WTC11 (cell line): ENCODE data around the gene ATG9B. TPM values are rescaled to one million over a fixed set of nuclear protein-coding genes. Genes with fewer than 3 reads are reported as not detected.
"Not testable (repeated sequence)": the region's sequence is repeated elsewhere in the genome, so short reads cannot be mapped to it uniquely, and the experiment has no call there.

Source experiments
- ATAC-seq: fragments of 200-7000 bp; cut with Tn5 transposase; 2 replicates; pipeline ENCODE4 v1.10.0; 2021; ENCODE audit warnings: mild to moderate bottlenecking, moderate library complexity
- CTCF ChIA-PET: fragments of 300-600 bp; sonication (Branson Sonifier 250); formaldehyde crosslinking; loops from one replicate; lab custom pipeline; 2021; ENCODE audit warnings: antibody characterized with exemption; lab: Charles Lee
- POLR2A ChIA-PET: fragments of 350-600 bp; sonication (Branson Sonifier 250); formaldehyde crosslinking; loops from one replicate; lab custom pipeline; 2021; ENCODE audit warnings: antibody characterized with exemption; lab: Charles Lee
- DNase-seq: peaks from one replicate; pipeline ENCODE4 v3.0.0; 2021; ENCODE audit warnings: low spot score
- H3K27ac Mint-ChIP-seq: 2 replicates; pipeline ENCODE4 v1.8.0; 2021; ENCODE audit warnings: mixed read lengths
- H3K27me3 Mint-ChIP-seq: 2 replicates; pipeline ENCODE4 v1.8.0; 2021; ENCODE audit warnings: low read depth, mild to moderate bottlenecking, moderate library complexity, mixed read lengths
- H3K36me3 Mint-ChIP-seq: 2 replicates; pipeline ENCODE4 v1.8.0; 2021; ENCODE audit warnings: mixed read lengths
- H3K4me1 Mint-ChIP-seq: 2 replicates; pipeline ENCODE4 v1.8.0; 2022; ENCODE audit warnings: mixed read lengths
- H3K4me3 Mint-ChIP-seq: 2 replicates; pipeline ENCODE4 v1.8.0; 2021; ENCODE audit warnings: mild to moderate bottlenecking, moderate library complexity, mixed read lengths
- H3K9me3 Mint-ChIP-seq: 2 replicates; pipeline ENCODE4 v1.8.0; 2021; ENCODE audit warnings: mixed read lengths
- E2F5 ChIP-seq: sonication (generic); formaldehyde crosslinking; IDR thresholded peaks from 2 replicates; pipeline ENCODE4 v1.8.1; 2022; ENCODE audit warnings: mild to moderate bottlenecking, moderate library complexity, missing genetic modification reagents
- ETV6 ChIP-seq: sonication (generic); formaldehyde crosslinking; IDR thresholded peaks from 2 replicates; pipeline ENCODE4 v1.8.1; 2022; ENCODE audit warnings: mild to moderate bottlenecking, missing genetic modification reagents
- FOXK1 ChIP-seq: sonication (generic); formaldehyde crosslinking; IDR thresholded peaks from 2 replicates; pipeline ENCODE4 v1.8.0; 2022; ENCODE audit warnings: mild to moderate bottlenecking, moderate library complexity, missing genetic modification reagents
- JAZF1 ChIP-seq: fragments of 250-450 bp; sonication (Bioruptor Pico); IDR thresholded peaks from 2 replicates; pipeline ENCODE4 v1.9.0; 2021; ENCODE audit warnings: moderate library complexity, mild to moderate bottlenecking, inconsistent platforms
- NFYB ChIP-seq: sonication (generic); formaldehyde crosslinking; conservative IDR thresholded peaks from 2 replicates; pipeline ENCODE4 v1.8.0; 2022; ENCODE audit warnings: low read depth, missing genetic modification reagents
- SP1 ChIP-seq: sonication (generic); formaldehyde crosslinking; conservative IDR thresholded peaks from 2 replicates; pipeline ENCODE4 v1.8.1; 2022; ENCODE audit warnings: missing genetic modification reagents
- ZNF232 ChIP-seq: sonication (generic); formaldehyde crosslinking; IDR thresholded peaks from 2 replicates; pipeline ENCODE4 v1.8.0; 2022; ENCODE audit warnings: mild to moderate bottlenecking, missing genetic modification reagents
- total RNA-seq: library from RNA; stranded (reverse); gene quantifications from 3 replicates; pipeline ENCODE4 v1.2.3, GENCODE V29; 2021
- TF ChIP-seq, protein P1 (sequence below): sonication (generic); formaldehyde crosslinking; IDR thresholded peaks from 2 replicates; pipeline ENCODE4 v1.8.0; 2022; ENCODE audit warnings: mild to moderate bottlenecking, missing genetic modification reagents
- TF ChIP-seq, protein P2 (sequence below): sonication (generic); formaldehyde crosslinking; IDR thresholded peaks from 2 replicates; pipeline ENCODE4 v1.8.0; 2022; ENCODE audit warnings: mild to moderate bottlenecking, missing genetic modification reagents
- TF ChIP-seq, protein P3 (sequence below): sonication (generic); formaldehyde crosslinking; IDR thresholded peaks from 2 replicates; pipeline ENCODE4 v1.8.0; 2023; ENCODE audit warnings: missing genetic modification reagents

Gene ATG9B
- total RNA-seq, 1 experiment from 2014 or later = 2.4 TPM

DNA sequence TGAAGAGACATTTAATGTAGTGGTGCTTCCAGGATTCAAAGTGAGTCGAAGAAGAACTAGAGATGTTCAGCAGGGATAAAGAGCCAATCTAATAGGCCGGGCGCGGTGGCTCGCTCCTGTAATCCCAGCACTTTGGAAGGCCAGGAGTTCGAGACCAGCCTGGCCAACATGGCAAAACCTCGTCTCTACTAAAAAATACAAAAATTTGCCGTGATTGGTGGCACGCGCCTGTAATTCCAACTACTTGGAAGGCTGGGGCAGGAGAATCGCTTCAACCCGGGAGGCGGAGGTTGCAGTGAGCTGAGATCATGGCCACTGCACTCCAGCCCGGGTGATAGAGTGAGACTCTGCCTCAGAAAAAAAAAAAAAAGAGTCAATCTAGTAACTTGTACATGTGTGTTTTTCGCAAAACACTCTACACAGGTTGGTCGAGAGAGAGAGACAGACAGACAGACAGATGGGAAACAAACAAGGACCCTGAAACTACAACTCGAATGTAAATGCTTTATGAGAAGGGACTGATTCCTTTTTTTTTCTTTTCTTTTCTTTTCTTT is 4.7 kb upstream of the ATG9B start:
- Mint-ChIP-seq H3K4me3 (peak overlapping the region; percentile 92), H3K27me3 (peaks cover 8% of the 10 kb centered on the region; the same call in 1 of the 2 replicates), H3K36me3 (no peaks in the 10 kb centered on the region), H3K9me3 (no peaks in the 10 kb centered on the region), H3K4me1 (peaks cover 24% of the 10 kb centered on the region), H3K27ac (peak overlapping the region; percentile 99)
- no peak for TF ChIP-seq JAZF1 (CRISPR knock-in tag)
- TF ChIP-seq, protein P1, sequence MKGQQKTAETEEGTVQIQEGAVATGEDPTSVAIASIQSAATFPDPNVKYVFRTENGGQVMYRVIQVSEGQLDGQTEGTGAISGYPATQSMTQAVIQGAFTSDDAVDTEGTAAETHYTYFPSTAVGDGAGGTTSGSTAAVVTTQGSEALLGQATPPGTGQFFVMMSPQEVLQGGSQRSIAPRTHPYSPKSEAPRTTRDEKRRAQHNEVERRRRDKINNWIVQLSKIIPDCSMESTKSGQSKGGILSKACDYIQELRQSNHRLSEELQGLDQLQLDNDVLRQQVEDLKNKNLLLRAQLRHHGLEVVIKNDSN = no peak
- DNase-seq (no peak), ATAC-seq (no peak)
- ChIA-PET POLR2A (interaction anchor here (1.3 kb wide), 3 partner anchors 11 to 34 kb away, joined by 4 to 9 read pairs (median 5); no protein-coding TSS in a partner anchor), CTCF (interaction anchor here (0.7 to 3.5 kb wide), 18 partner anchors 8 to 152 kb away, joined by 3 to 75 read pairs (median 6); partner anchors contain the start of genes AGAP3, CDK5 and FASTK)

- ChIA-PET POLR2A (interaction anchor here (0.5 to 1.3 kb wide), 4 partner anchors 10 to 100 kb away, joined by 3 to 9 read pairs (median 4); no protein-coding TSS in a partner anchor), CTCF (interaction anchor here (0.5 to 3.5 kb wide), 25 partner anchors 9 to 712 kb away, joined by 3 to 75 read pairs (median 4); partner anchors contain the start of genes AGAP3, CDK5 and FASTK)
- peak; percentile 95 for ATAC-seq
- TF ChIP-seq, protein P2, sequence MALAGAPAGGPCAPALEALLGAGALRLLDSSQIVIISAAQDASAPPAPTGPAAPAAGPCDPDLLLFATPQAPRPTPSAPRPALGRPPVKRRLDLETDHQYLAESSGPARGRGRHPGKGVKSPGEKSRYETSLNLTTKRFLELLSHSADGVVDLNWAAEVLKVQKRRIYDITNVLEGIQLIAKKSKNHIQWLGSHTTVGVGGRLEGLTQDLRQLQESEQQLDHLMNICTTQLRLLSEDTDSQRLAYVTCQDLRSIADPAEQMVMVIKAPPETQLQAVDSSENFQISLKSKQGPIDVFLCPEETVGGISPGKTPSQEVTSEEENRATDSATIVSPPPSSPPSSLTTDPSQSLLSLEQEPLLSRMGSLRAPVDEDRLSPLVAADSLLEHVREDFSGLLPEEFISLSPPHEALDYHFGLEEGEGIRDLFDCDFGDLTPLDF (CRISPR knock-in tag) = no peak
- TF ChIP-seq NFYB = peak; percentile 97
- TF ChIP-seq SP1 (CRISPR knock-in tag) = peak; percentile 97
- TF ChIP-seq ETV6 (CRISPR knock-in tag) = peak; percentile 57; the same call in 1 of the 2 replicates
- 0 out of 2 replicates have a peak, but pooled peaks have one; percentile 36 for TF ChIP-seq E2F5
- TF ChIP-seq, protein P3, sequence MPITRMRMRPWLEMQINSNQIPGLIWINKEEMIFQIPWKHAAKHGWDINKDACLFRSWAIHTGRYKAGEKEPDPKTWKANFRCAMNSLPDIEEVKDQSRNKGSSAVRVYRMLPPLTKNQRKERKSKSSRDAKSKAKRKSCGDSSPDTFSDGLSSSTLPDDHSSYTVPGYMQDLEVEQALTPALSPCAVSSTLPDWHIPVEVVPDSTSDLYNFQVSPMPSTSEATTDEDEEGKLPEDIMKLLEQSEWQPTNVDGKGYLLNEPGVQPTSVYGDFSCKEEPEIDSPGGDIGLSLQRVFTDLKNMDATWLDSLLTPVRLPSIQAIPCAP (CRISPR knock-in tag) = no peak
- Mint-ChIP-seq H3K9me3 (no peaks in the 10 kb centered on the region), H3K27ac (peak within 1 kb of the TSS; percentile 99), H3K4me1 (peaks cover 24% of the 10 kb centered on the region), H3K27me3 (peaks cover 8% of the 10 kb centered on the region; the same call in 1 of the 2 replicates), H3K36me3 (no peaks in the 10 kb centered on the region), H3K4me3 (peak within 1 kb of the TSS; percentile 92)
- DNase-seq = peak; percentile 99
Observed at GRCh38 chr7:151028131-151028947, 4.0 kb upstream of the ATG9B start, which contains the start of gene ABCB8. Gene ABCB8 (plus strand): TSS chr7:151028450. CDS start chr7:151028516, 66 bp downstream.

DNA sequence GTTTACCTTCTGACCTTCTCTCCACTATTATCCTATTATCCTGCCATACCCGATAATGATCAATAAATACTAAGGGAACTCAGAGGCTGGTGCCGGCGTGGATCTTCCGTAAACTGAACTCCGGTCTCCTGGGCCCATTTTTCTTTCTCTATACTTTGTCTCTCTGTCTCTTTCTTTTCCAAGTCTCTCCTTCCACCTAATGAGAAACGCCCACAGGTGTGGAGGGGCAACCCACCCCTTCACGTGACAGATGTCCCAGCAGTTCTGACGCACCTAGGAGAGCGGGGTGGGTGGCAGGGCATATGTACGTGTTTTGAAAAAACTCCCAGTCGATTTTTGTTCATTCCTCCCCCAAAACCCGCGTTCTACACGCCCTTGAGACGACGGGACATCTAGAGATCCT is 3.4 kb upstream of the ATG9B start:
- not testable (repeated sequence) for DNase-seq, H3K36me3 Mint-ChIP-seq, H3K9me3 Mint-ChIP-seq, ATAC-seq
- peak overlapping the region; percentile 76 for H3K27ac Mint-ChIP-seq
- CTCF ChIA-PET = interaction anchor here (0.8 to 3.5 kb wide), 23 partner anchors 9 to 151 kb away, joined by 3 to 75 read pairs (median 4); partner anchors contain the start of genes AGAP3, CDK5 and FASTK
- peaks cover 12% of the 10 kb centered on the region; the same call in 1 of the 2 replicates for H3K27me3 Mint-ChIP-seq
- TF ChIP-seq, protein P1 = peak; percentile 59; the same call in 1 of the 2 replicates
- TF ChIP-seq ZNF232 (CRISPR knock-in tag) (0 out of 2 replicates have a peak, but pooled peaks have one; percentile 25), FOXK1 (0 out of 2 replicates have a peak, but pooled peaks have one; percentile 1)
- H3K4me1 Mint-ChIP-seq = peaks cover 24% of the 10 kb centered on the region
- POLR2A ChIA-PET = interaction anchor here (0.5 to 1.3 kb wide), 4 partner anchors 9 to 100 kb away, joined by 3 to 9 read pairs (median 4); no protein-coding TSS in a partner anchor
- H3K4me3 Mint-ChIP-seq = peak overlapping the region; percentile 92
